DMS 273 treated with DMSO at 0.1 percent for 48 hours (cell line): ENCODE data around the gene SLC25A34.

Source experiments
- DNase-seq: peaks from one replicate; lab custom pipeline; 2025; lab: John Stamatoyannopoulos, UW

SLC25A34 gene

DNA sequence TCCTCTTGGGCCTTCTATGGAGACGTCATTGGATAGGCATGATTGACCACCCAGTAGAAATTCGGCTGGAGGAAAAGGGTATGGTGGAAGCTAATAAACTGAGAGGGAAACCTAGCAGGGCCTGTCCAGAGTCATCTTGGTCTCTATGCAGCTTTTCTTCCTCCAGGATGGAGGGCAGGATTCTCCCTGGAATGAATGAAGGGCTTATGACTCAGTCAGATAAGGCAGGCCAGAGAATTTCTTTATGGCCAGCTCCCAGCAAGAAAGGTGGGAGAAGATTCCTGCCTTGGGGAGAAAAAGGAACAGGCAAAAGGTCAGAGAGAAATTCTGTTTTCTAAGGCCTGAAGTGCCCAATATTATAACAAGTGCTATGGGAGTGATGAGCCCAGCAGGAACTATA lies 39.6 kb downstream of the SLC25A34 start:
- DNase-seq: no peak

DNA sequence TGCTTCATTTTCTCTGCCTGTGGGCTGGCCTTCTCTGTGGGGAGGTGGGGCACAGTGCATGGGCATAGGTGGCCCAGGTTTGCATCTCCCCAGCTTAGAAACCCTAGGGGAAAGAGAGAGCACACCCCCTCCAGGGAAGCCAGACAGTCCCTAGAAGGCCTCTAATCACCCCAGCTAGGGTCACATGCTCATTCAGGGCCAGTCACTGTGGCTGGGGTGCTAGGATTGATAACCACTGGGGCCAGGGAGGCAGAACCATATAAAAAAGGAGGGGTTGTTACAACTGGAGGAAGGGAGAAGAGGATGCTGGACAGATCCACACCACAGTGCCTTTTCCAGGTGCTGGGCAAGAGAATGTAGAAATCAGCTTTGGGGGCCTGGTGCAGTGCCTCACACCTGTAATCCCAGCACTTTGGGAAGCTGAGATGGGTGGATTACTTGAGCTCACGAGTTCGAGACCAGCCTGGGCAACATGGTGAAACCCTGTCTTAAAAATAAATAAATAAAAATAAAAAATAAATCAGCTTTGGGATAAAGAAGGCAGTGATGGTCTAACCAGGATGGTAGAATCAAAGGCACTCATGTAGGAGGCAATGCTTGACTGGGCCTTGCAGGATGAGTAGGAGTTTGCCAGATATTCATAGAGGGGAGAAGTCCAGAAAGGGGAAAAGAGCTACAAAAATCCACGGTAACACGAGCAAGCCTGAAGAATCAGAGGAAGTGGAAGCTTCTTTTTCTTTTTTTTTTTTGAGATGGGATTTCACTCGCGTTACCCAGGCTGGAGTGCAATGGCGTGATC lies 42.0 kb downstream of the SLC25A34 start:
- DNase-seq: no peak

DNA sequence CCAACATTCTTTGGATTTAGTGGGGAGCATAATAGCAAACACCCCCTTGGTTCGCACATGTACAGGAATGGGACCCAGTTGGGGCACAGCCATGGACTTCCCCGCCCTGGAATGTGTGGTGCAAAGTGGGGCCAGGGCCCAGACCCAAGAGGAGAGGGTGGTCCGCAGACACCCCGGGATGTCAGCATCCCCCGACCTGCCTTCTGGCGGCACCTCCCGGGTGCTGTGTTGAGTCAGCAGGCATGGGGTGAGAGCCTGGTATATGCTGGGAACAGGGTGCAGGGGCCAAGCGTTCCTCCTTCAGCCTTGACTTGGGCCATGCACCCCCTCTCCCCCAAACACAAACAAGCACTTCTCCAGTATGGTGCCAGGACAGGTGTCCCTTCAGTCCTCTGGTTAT lies 49.6 kb downstream of the SLC25A34 start:
- no peak for DNase-seq

DNA sequence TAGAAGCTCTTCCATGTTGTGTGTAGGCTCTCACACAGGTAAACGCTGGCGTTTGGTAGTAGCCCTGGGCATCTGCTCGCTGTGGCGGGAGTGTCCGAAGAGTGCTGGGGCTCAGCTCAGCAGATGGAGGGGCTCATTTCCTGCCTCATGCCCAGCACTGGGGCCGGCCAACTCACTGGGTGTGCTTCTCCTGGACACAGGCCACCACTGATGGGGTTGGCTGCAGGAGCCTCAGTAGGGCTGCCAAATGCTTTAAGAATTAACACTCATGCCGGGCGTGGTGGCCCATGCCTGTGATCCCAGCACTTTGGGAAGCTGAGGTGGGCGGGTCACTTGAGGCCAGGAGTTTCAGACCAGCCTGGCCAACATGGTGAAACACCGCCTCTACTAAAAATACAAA lies 50.5 kb downstream of the SLC25A34 start:
- no peak for DNase-seq

DNA sequence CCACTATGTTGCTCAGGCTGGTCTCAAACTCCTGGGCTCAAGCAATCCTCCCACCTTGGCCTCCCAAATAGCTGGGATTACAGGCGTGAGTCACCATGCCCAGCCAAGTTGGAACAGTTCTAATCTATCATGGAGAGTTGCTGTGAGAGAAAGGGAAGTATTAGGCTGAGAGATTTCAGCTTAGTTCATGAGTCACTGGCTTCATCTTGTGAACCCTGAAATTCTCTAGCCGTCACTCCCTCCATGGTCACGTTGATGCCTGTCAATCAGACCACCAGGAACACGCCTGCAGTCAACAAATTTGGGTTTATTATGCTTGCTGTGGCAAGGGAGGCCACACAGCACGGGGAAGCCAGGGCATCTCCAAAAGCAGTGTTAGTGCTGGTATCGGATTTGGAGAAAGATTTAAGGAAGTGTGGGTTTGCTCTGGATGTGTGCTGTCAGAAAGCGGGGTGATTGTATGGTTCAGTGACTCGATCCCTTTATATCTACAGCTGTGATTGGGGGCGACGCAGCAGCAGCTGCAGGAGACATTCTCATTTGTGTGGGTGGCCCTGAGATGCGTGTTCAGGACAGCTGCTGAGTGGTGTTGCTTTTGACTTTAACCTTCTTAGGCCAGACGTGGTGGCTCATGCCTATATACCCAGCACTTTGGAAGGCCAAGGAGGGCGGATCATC lies 52.7 kb downstream of the SLC25A34 start:
- DNase-seq: no peak
